ENCODE data around the gene GSX1. TPM values are rescaled to one million over a fixed set of nuclear protein-coding genes. Genes with fewer than 3 reads are reported as not detected.

GSX1 gene
- total RNA-seq, 1 donor from 2014 or later: not detected

GRCh38 chr13:27789153-27789494, 3.2 kb upstream of the GSX1 start:
- TF ChIP-seq CTCF (conservative IDR thresholded peaks at IDR 0.05; ENCODE audit: low read depth, low read length): no peak
- no peak for DNase-seq (ENCODE audit: low read depth)
- H3K4me3 ChIP-seq (ENCODE audit: low read depth, low read length): no peak overlapping the region

GRCh38 chr13:27789495-27790303, 2.6 kb upstream of the GSX1 start:
- no peak overlapping the region for H3K4me3 ChIP-seq (ENCODE audit: low read depth, low read length)
- no peak for DNase-seq (ENCODE audit: low read depth)
- no peak for TF ChIP-seq CTCF (conservative IDR thresholded peaks at IDR 0.05; ENCODE audit: low read depth, low read length)

GRCh38 chr13:27790523-27790922, 1.8 kb upstream of the GSX1 start:
- no peak for DNase-seq (ENCODE audit: low read depth)
- H3K4me3 ChIP-seq (ENCODE audit: low read depth, low read length): no peak overlapping the region
- TF ChIP-seq CTCF (conservative IDR thresholded peaks at IDR 0.05; ENCODE audit: low read depth, low read length): no peak

- no peak for TF ChIP-seq CTCF (conservative IDR thresholded peaks at IDR 0.05; ENCODE audit: low read depth, low read length)
- no peak for DNase-seq (ENCODE audit: low read depth)
- H3K4me3 ChIP-seq (ENCODE audit: low read depth, low read length): peak overlapping the region; percentile 11
Measured at GRCh38 chr13:27791146-27791900, 960 bp upstream of the GSX1 start.

- H3K4me3 ChIP-seq (ENCODE audit: low read depth, low read length): no peak overlapping the region
- no peak for TF ChIP-seq CTCF (conservative IDR thresholded peaks at IDR 0.05; ENCODE audit: low read depth, low read length)
- DNase-seq (ENCODE audit: low read depth): no peak
Measured at GRCh38 chr13:27791901-27792392, 336 bp upstream of the GSX1 start.

- TF ChIP-seq CTCF (conservative IDR thresholded peaks at IDR 0.05; ENCODE audit: low read depth, low read length): no peak
- no peak for DNase-seq (ENCODE audit: low read depth)
- H3K4me3 ChIP-seq (ENCODE audit: low read depth, low read length): no peak overlapping the region
Measured at GRCh38 chr13:27793507-27794367, 1.5 kb downstream of the GSX1 start.
